Activated T-helper 1 cell treated with anti-CD3 and anti-CD28 coated beads, Interleukin-12 subunit alpha, Interleukin-12 subunit beta, Interleukin-2, Interleukin-4 antibody, amounts not matched to agents 30 ng/mL and 10 ng/mL and 1 ng/mL, durations not matched to agents 14 hours and 24 hours and 36 hours (primary cell): ENCODE results near the gene ABL1. TPM values are rescaled to one million over a fixed set of nuclear protein-coding genes. Genes with fewer than 3 reads are reported as not detected.

ENCODE experiments used
- DNase-seq: peaks from one replicate; pipeline ENCODE4 v3.0.0; 2021; ENCODE audit warnings: low spot score
- H3K27ac Mint-ChIP-seq: one replicate; pipeline ENCODE4 v1.8.0; 2021; ENCODE audit warnings: mild to moderate bottlenecking, mixed read lengths
- H3K27me3 Mint-ChIP-seq: one replicate; pipeline ENCODE4 v1.8.0; 2022; ENCODE audit warnings: mild to moderate bottlenecking, moderate library complexity, mixed read lengths; ENCODE audit not compliant: insufficient read depth
- H3K36me3 Mint-ChIP-seq: one replicate; pipeline ENCODE4 v1.8.0; 2021; ENCODE audit warnings: low read depth, mixed read lengths
- H3K4me1 Mint-ChIP-seq: one replicate; pipeline ENCODE4 v1.8.0; 2021; ENCODE audit warnings: low read depth, mixed read lengths
- H3K4me3 Mint-ChIP-seq: one replicate; pipeline ENCODE4 v1.8.0; 2021; ENCODE audit warnings: mild to moderate bottlenecking, moderate library complexity, mixed read lengths
- H3K9me3 Mint-ChIP-seq: one replicate; pipeline ENCODE4 v1.8.0; 2021; ENCODE audit warnings: mixed read lengths
- intact Hi-C: fragments of 100-400 bp; cut with micrococcal nuclease; formaldehyde crosslinking; loops from one replicate; pipeline ENCODE4 v1.15.1; 2024
- total RNA-seq: library from RNA; stranded (reverse); gene quantifications from 2 replicates; pipeline ENCODE4 v1.2.3, GENCODE V29; 2022

Gene ABL1
- total RNA-seq, 1 donor from 2014 or later: 34.2 TPM

DNA sequence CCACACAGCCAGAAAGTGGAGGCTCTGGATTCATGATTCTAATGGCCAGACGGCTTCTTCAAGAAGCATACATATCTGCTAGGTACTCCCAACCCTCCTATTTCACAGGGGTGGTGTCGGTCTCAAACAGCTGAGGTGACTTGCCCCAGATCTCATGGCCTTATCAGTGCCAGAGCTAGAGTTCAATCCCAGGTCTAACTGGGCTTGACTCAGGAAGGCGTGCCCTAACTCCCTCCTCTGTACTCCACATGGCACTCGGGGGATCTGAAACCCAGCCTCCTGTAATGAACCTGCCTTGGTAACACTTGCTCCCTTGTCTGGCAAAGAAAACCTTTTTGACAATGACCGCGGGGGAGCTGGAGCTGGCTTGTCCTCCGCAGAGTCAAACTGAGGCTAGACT lies 59.5 kb downstream of the ABL1 start:
- DNase-seq: no peak
- Mint-ChIP-seq H3K36me3 (no peaks in the 10 kb centered on the region), H3K4me3 (no peak overlapping the region), H3K4me1 (no peaks in the 10 kb centered on the region), H3K27me3 (no peaks in the 10 kb centered on the region), H3K27ac (no peak overlapping the region), H3K9me3 (no peaks in the 10 kb centered on the region)
- intact Hi-C loops: no loop called here

DNA sequence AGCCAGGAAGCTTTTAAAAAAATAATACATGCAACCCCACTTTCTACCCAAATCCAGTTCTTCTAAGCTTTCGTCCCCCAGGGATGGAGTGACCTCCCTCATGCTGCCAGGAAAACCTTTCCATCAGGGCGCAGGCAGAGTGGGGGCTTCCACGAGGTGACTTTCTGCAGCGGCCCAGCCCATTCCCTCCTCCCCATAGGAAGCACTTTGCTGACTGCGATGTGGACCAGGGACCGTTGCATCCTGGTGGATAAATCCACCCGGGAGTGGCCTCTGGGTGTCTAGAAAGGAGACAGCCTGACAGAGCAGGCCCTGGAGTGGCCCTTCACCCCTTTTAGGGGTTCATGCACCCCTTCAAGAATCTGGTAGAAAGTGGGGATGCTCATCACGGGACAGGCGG lies 60.0 kb downstream of the ABL1 start:
- H3K27ac Mint-ChIP-seq: no peak overlapping the region
- H3K4me3 Mint-ChIP-seq: no peak overlapping the region
- intact Hi-C loops: no loop called here
- no peak for DNase-seq
- no peaks in the 10 kb centered on the region for H3K9me3 Mint-ChIP-seq
- H3K27me3 Mint-ChIP-seq: no peaks in the 10 kb centered on the region
- no peaks in the 10 kb centered on the region for H3K36me3 Mint-ChIP-seq
- no peaks in the 10 kb centered on the region for H3K4me1 Mint-ChIP-seq

DNA sequence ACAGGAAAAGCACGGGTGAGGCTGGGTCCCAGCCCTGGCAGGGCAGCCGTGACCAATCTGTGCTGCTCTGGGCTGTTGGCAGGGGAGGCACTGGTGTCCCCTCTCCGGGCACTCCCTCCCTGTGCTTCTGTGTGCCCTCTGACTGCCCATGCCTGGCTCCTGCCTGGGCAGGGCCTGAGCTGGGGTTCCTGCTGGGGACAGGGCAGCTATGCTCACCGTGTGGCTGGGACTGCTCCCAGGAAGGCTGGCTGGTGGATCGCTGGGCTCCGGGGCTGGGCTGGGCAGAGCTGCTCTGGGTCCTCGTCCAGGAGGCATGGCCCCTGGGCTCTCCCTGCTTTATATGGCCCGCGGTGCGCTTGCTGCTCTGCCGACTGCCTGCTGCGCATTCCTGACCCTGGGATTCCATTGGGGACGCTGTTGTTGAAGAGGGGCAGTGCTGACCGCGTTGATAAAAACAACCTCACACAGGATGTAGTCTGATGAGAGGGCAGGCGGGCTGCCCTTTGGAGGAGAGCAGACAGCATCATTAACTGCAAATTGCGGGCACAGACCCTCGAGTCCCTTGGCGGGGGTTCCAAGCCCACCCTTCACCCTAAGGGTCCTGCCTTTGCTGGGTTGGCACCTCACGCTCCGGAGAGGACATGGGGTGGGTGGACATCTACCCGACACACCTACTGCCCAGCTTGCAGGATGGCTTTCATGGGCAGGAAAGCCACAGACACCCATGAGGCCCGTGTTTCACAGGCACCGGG lies 60.6 kb downstream of the ABL1 start:
- Mint-ChIP-seq H3K36me3 (no peaks in the 10 kb centered on the region), H3K27ac (no peak overlapping the region), H3K4me3 (no peak overlapping the region), H3K4me1 (no peaks in the 10 kb centered on the region), H3K27me3 (no peaks in the 10 kb centered on the region), H3K9me3 (no peaks in the 10 kb centered on the region)
- intact Hi-C loops: no loop called here
- no peak for DNase-seq

DNA sequence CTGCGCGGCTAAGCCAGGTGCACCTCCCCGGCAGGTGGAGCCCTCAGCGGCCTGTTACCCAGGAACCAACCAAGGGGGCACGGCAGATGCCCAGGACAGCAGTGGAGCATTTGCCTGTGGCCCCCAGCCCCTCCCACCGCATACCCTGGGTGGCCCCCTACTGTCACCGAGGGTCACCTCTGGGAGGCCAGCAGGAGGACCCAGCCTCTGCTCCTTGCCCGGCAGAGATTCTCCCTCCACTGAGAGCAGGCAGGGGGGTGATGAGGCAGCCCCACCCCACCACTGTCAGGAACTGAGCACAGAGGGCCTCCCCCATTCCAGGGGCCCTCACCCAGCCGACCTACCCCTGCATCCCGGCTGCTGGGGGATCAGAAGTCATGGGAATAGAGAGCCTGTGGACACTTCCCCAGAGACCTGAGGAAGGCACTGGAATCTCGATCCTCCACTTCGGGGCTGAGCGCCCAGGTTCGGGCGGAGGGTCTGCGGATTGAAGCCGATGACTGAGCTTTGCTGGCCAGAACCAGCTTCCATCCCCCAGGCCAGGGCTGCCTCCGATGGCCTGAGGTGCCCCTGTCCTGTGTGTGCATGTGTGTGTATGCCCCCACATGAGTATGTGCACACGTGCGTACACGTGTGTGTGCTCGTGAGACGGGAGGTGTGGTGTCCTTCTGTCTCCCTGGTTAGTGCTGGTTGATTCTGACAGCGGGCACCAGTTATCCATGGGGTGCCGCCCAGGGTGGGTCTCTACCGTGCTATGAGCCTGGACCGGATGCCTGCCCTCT lies 61.4 kb downstream of the ABL1 start, which contains the start of gene QRFP:
QRFP (minus strand) TSS at position 580 of the 782 bp plus-strand sequence. CDS start 2,974 bp downstream, outside the sequence.
- Mint-ChIP-seq H3K9me3 (no peaks in the 10 kb centered on the region), H3K4me1 (no peaks in the 10 kb centered on the region), H3K27me3 (no peaks in the 10 kb centered on the region), H3K27ac (no peak within 1 kb of the TSS), H3K4me3 (no peak within 1 kb of the TSS), H3K36me3 (no peaks in the 10 kb centered on the region)
- intact Hi-C loops: no loop called here
- no peak for DNase-seq

DNA sequence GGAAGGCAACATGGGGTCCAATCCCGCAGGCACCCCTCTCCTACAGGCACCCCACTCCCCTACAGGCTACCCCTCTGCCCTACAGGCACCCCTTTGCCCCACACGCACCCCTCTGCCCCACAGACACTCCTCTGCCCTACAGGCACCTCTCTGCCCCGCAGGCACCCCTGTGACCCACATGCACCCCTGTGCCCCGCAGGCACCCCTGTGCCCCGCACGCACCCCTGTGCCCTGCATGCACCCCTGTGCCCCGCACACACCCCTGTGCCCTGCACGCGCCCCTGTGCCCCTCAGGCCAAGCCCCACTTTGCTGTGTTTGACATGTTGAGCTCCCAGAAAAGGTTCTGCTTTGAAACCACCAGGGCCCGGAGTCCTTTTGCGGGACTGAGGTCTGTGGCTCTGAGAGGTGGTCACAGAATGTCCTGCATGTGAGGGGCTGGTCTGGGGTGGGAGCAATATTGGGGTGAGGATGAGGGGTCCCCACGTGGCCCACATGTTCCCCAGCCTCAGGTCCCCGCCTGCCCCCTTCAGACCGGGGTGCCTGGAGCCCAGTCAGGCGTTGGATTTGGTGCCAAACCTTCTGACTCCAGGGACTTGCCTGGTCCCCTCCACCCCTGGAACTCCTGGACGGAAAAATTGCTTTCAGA lies 62.2 kb downstream of the ABL1 start:
- H3K4me3 Mint-ChIP-seq: no peak overlapping the region

DNA sequence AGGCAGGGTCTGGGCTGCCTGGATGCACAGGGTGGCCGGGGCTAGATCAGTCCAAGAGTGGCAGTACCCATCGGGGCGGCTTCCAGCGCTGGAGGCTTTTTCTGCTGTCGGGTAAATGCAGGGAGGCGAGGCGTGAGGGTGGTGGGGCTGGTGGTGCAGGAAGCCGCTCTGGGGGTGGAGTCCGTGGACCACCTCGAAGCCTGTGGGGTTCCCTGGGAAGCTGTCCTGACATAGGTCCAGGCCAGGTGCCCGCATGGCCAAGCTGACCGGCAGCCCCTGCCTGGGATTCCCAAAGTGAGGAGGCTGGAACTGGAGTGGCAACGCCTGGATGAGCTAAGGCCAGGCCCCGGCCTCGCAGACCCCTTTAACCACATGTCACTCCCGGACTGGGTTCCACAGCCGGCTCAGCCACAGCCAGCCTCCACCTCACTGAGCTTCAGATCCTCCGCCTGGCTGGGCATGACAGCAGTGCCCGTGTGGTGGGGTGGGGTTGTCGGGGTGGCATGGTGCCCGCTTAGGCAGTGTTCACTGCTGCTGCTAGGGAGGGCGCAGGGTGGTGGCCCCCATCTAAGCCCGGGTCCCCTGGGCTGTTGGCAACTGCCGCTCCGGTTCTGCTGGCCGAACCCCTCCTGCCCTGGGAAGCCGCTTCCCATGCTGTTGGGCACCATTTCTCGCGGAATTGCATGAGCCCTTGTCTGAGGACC lies 62.9 kb downstream of the ABL1 start:
- Mint-ChIP-seq H3K9me3 (no peaks in the 10 kb centered on the region), H3K27me3 (no peaks in the 10 kb centered on the region), H3K36me3 (no peaks in the 10 kb centered on the region), H3K4me3 (no peak overlapping the region), H3K4me1 (no peaks in the 10 kb centered on the region), H3K27ac (no peak overlapping the region)
- intact Hi-C loops: no loop called here
- DNase-seq: no peak

More for the DNA sequence above, 62.2 kb downstream of the ABL1 start:
- intact Hi-C loops: no loop called here
- Mint-ChIP-seq H3K36me3 (no peaks in the 10 kb centered on the region), H3K4me1 (no peaks in the 10 kb centered on the region), H3K9me3 (no peaks in the 10 kb centered on the region), H3K27me3 (no peaks in the 10 kb centered on the region), H3K27ac (no peak overlapping the region)
- no peak for DNase-seq

DNA sequence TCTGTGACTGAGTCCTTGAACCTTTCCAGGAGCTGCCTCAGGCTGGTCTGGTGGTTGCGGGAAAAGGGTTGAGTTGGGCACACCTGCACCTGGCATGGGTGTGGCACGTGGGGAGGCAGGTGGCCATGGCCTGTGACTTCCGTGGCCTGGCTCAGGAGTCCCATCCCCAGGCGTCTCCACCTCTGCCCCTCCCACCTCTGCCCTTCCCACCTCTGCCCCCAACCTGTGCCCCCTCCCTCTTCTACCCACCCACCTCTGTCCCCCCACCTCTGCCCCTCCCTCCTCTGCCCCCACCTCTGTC lies 63.4 kb downstream of the ABL1 start:
- intact Hi-C loops: no loop called here
- no peaks in the 10 kb centered on the region for H3K9me3 Mint-ChIP-seq
- H3K36me3 Mint-ChIP-seq: no peaks in the 10 kb centered on the region

DNA sequence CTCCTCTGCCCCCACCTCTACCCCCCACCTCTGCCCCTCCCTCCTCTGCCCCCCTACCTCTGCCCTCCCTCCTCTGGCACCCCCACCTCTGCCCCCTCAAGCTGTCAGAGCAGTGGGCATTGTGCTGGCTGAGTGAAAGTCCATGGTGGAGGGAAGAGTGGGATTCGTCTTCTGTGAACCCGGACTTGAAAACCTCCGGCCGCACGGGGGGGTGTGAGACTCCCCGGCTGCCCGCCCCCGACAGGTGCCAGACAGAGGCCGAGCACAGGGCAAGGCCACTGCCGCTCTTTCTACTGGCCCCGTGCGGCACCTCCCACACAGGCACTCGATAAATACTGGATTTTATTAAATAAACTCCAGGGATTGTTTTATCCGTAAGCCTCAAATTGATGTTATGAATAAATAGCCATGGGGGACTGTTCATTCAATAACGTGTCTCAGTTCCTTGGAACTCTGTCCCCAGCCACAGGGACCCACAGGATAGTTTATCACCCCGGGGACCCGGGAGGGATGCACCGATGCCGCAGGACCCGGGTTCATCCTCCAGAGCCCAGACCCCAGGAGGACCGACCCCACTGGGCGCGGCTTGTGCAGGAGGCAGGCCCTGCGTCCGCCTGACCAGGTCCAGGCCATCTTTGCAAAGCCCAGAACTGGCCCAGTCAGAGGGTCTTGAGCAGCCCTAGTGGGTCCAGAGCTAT lies 64.1 kb downstream of the ABL1 start:
- Mint-ChIP-seq H3K27ac (no peak overlapping the region), H3K4me1 (no peaks in the 10 kb centered on the region), H3K4me3 (no peak overlapping the region), H3K36me3 (no peaks in the 10 kb centered on the region), H3K27me3 (no peaks in the 10 kb centered on the region), H3K9me3 (no peaks in the 10 kb centered on the region)
- DNase-seq: no peak
- intact Hi-C loops: no loop called here

More for the DNA sequence above, 63.4 kb downstream of the ABL1 start:
- no peaks in the 10 kb centered on the region for H3K27me3 Mint-ChIP-seq
- no peak overlapping the region for H3K27ac Mint-ChIP-seq
- DNase-seq: no peak
- no peak overlapping the region for H3K4me3 Mint-ChIP-seq
- H3K4me1 Mint-ChIP-seq: no peaks in the 10 kb centered on the region

DNA sequence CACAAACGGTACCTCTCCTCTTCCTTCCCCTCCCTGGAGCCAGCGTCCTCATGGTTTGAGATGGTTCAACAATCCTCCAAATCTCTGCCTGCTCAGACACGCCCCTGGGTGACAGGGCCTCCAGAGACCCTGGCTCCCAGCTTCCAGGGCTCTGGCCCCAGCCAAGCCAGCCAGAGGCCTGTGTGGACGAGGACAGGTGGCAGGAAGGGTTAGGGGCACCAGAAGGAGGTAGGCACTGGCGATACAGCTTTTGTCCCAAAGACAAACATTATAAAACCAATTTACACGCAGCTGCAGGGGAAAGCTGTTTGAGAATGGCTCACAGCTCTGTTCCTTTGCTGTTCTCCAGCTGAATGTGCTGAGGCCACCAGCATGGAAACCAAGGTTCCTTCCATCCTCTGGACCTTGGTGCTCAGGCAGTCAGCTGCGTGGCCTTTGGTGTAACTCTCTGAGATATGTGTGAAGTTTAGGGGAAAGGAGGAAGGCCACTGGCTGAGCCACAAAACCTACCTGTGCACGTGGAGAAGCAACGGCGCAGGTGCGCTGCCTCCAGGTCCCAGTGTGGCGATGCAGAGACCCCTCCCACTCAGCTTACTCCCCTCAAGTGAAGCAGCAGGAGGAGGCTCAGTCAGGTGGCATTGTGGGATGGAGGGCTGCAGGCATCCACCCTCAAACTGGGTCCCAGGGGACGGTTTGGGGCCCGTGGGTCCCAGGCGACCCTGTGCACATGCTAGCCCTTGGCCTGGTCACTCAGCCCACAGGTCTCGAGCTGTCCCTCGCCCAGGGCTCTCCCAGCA lies 65.8 kb downstream of the ABL1 start:
- H3K27ac Mint-ChIP-seq: no peak overlapping the region
- H3K36me3 Mint-ChIP-seq: no peaks in the 10 kb centered on the region
- no peak for DNase-seq
- no peaks in the 10 kb centered on the region for H3K4me1 Mint-ChIP-seq
- H3K4me3 Mint-ChIP-seq: no peak overlapping the region
- intact Hi-C loops: no loop called here
- no peaks in the 10 kb centered on the region for H3K9me3 Mint-ChIP-seq
- no peaks in the 10 kb centered on the region for H3K27me3 Mint-ChIP-seq

DNA sequence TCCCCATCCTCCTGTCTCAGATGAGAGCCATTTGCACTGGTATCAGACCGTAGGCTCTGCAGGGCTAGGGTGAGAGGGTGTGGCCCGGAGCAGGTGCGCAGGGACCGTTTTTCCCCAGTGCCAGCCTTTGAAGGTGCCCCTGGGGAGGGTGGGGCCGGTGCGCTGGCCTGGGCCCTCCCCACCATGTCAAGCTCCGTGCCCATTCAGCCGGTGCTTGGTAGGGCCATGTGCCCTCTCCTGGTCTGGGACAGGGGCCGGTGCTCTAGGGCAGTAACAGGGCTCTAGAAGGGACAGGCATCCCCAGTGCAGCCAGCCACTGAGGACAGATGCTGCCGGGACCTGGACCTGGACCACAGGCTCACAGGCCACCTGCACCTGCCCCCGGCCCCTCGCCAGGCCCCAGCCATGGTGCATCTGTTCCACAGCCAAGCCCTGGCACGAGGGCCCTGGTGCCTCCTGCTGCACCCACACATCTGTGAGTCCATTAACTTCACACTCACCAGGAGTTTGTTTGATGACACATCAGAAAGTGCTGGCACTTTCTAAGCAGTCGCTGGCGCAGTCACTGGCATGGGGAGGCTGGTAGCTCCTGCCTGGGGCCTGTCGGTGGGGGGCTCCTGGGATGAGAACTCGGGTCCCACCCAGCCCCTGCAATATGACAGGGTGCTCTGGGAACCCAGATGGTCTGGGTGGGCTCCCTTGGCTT lies 66.6 kb downstream of the ABL1 start:
- intact Hi-C loops: no loop called here
- Mint-ChIP-seq H3K27ac (no peak overlapping the region), H3K4me3 (no peak overlapping the region), H3K4me1 (no peaks in the 10 kb centered on the region), H3K9me3 (no peaks in the 10 kb centered on the region), H3K36me3 (no peaks in the 10 kb centered on the region), H3K27me3 (no peaks in the 10 kb centered on the region)
- no peak for DNase-seq
